ENCODE measurements around the gene ASB2.

GRCh38 chr14:93902619-93903307 is 73.6 kb downstream of the ASB2 start:
- TF ChIP-seq ZNF37A (tag by site-specific recombination; IDR thresholded peaks at IDR 0.05) (no peak), ZNF639 (tag by site-specific recombination; IDR thresholded peaks at IDR 0.05) (no peak), ZNF513 (tag by site-specific recombination; IDR thresholded peaks at IDR 0.05) (no peak), ZNF114 (tag by site-specific recombination; IDR thresholded peaks at IDR 0.05) (no peak), ZNF274 (IDR thresholded peaks at IDR 0.05; ENCODE audit: low read length) (no peak), ZNF274 (tag by site-specific recombination; IDR thresholded peaks at IDR 0.05; ENCODE audit: borderline replicate concordance) (no peak), CTCF (tag by site-specific recombination; IDR thresholded peaks at IDR 0.05) (no peak), ZNF138 (tag by site-specific recombination; IDR thresholded peaks at IDR 0.05; ENCODE audit: borderline replicate concordance) (no peak), REST (tag by site-specific recombination; IDR thresholded peaks at IDR 0.05) (no peak), MYNN (tag by site-specific recombination; IDR thresholded peaks at IDR 0.05; ENCODE audit: borderline replicate concordance) (no peak), ZBTB20 (tag by site-specific recombination; IDR thresholded peaks at IDR 0.05) (no peak), ZNF626 (tag by site-specific recombination; IDR thresholded peaks at IDR 0.05) (no peak), TSHZ1 (tag by site-specific recombination; IDR thresholded peaks at IDR 0.05; ENCODE audit: borderline replicate concordance) (no peak), ATF2 (tag by site-specific recombination; IDR thresholded peaks at IDR 0.05; ENCODE audit: low read depth) (no peak), PBX3 (CRISPR knock-in tag; IDR thresholded peaks at IDR 0.05) (no peak)

Data from HEK293 (cell line).